ENCODE data around the gene SPATA12. TPM values are rescaled to one million over a fixed set of nuclear protein-coding genes. Genes with fewer than 3 reads are reported as not detected.

The SPATA12 gene
- total RNA-seq, 2 donors from 2014 or later: not detected

GRCh38 chr3:57065588-57065987 is 5.1 kb downstream of the SPATA12 start:
- TF ChIP-seq, protein P1, sequence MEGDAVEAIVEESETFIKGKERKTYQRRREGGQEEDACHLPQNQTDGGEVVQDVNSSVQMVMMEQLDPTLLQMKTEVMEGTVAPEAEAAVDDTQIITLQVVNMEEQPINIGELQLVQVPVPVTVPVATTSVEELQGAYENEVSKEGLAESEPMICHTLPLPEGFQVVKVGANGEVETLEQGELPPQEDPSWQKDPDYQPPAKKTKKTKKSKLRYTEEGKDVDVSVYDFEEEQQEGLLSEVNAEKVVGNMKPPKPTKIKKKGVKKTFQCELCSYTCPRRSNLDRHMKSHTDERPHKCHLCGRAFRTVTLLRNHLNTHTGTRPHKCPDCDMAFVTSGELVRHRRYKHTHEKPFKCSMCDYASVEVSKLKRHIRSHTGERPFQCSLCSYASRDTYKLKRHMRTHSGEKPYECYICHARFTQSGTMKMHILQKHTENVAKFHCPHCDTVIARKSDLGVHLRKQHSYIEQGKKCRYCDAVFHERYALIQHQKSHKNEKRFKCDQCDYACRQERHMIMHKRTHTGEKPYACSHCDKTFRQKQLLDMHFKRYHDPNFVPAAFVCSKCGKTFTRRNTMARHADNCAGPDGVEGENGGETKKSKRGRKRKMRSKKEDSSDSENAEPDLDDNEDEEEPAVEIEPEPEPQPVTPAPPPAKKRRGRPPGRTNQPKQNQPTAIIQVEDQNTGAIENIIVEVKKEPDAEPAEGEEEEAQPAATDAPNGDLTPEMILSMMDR (IDR thresholded peaks at IDR 0.05): no peak
- H3K4me1 ChIP-seq (ENCODE audit: control insufficient read depth in 1 of 2, low read depth in 2 of 2): peaks cover 11 to 28% of the 10 kb centered on the region in 2 donors
- ATAC-seq (ENCODE audit: insufficient number of reproducible peaks, low FRiP score, low read depth) (no peak), DNase-seq (ENCODE audit: low spot score) (no peak)
- no peak overlapping the region for H3K4me3 ChIP-seq
- no peaks in the 10 kb centered on the region for H3K27me3 ChIP-seq (replicated peaks; ENCODE audit: insufficient read depth)
- no peak overlapping the region for H3K27ac ChIP-seq
- no peaks in the 10 kb centered on the region for H3K36me3 ChIP-seq
- no peaks in the 10 kb centered on the region for H3K9me3 ChIP-seq

- H3K9me3 ChIP-seq: no peaks in the 10 kb centered on the region
- ATAC-seq (ENCODE audit: insufficient number of reproducible peaks, low FRiP score, low read depth) (no peak), DNase-seq (ENCODE audit: low spot score) (no peak)
- no peaks in the 10 kb centered on the region for H3K36me3 ChIP-seq
- H3K27ac ChIP-seq: no peak overlapping the region
- no peak overlapping the region for H3K4me3 ChIP-seq
- TF ChIP-seq, protein P1 (IDR thresholded peaks at IDR 0.05): no peak
- peaks cover 11 to 26% of the 10 kb centered on the region in 2 donors for H3K4me1 ChIP-seq (ENCODE audit: control insufficient read depth in 1 of 2, low read depth in 2 of 2)
- no peaks in the 10 kb centered on the region for H3K27me3 ChIP-seq (replicated peaks; ENCODE audit: insufficient read depth)
Measured at GRCh38 chr3:57066471-57066870, 6.0 kb downstream of the SPATA12 start.

DNA sequence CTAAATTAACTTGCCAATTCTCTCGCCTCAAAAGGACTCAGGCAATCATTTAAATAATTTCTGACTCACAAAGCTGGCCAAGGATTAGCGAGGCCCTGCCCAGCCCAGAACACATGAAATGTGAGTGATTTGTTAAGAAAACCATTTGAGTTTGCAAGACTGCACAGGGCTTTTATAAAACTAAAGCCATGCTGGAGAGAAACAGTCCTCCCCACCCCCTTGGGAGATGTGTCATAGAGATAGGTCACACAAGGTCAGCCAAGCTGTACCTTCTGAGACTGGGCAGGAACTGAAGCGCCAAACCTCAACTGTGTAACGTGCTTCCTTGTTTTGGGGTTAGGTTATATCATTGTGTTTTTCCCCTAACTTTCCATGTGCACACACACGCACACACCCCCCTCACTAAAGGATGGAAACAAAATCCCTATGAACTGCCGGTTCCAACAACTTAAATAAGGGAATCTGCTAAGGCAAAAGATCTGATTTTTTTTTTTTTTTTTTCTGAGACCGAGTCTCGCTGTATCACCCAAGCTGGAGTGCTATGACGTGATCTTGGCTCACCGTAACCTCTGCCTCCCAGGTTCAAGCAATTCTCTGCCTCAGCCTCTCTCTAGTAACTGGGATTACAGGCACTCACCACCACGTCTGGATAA is 8.1 kb downstream of the SPATA12 start:
- peak; percentile 80 for ATAC-seq (ENCODE audit: insufficient number of reproducible peaks, low FRiP score, low read depth)
- Histone ChIP-seq H3K9me3 (no peaks in the 10 kb centered on the region), H3K4me1 (ENCODE audit: control insufficient read depth in 1 of 2, low read depth in 2 of 2) (peaks cover 7 to 13% of the 10 kb centered on the region in 2 donors), H3K4me3 (peak overlapping the region; percentile 49), H3K27me3 (replicated peaks; ENCODE audit: insufficient read depth) (no peaks in the 10 kb centered on the region), H3K27ac (peak overlapping the region; percentile 19 to 44), H3K36me3 (no peaks in the 10 kb centered on the region)
- TF ChIP-seq, protein P1 (IDR thresholded peaks at IDR 0.05): no peak
- DNase-seq (ENCODE audit: low spot score): peak; percentile 31

- no peak overlapping the region for H3K27ac ChIP-seq
- DNase-seq (ENCODE audit: low spot score): no peak
- H3K4me3 ChIP-seq: no peak overlapping the region
- H3K9me3 ChIP-seq: no peaks in the 10 kb centered on the region
- peaks cover 7 to 13% of the 10 kb centered on the region in 2 donors for H3K4me1 ChIP-seq (ENCODE audit: control insufficient read depth in 1 of 2, low read depth in 2 of 2)
- H3K27me3 ChIP-seq (replicated peaks; ENCODE audit: insufficient read depth): no peaks in the 10 kb centered on the region
- H3K36me3 ChIP-seq: no peaks in the 10 kb centered on the region
- TF ChIP-seq, protein P1 (IDR thresholded peaks at IDR 0.05): no peak
- ATAC-seq (ENCODE audit: insufficient number of reproducible peaks, low FRiP score, low read depth): no peak
Measured at GRCh38 chr3:57069503-57069902, 9.0 kb downstream of the SPATA12 start.

DNA sequence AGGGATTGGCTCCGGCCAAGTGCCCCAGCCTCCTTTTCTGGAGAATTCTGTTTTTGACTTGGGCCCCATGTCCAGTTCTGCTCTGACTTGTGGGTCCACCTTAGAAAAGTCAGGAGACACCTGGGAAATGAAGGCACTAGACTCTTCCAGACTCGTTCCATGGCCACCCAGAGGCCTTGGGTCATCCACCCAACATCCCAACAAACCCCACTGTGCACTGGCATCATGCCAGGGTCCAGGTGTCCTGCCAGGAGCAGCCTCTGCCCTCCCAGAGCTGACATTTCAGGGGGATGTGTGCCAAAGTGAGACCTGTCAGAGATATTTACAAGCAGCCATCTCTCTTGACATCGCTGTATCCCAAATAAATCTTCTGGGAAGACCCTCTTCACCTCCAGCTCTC is 13.2 kb downstream of the SPATA12 start:
- Histone ChIP-seq H3K9me3 (no peaks in the 10 kb centered on the region), H3K4me3 (no peak overlapping the region), H3K4me1 (ENCODE audit: control insufficient read depth in 1 of 2, low read depth in 2 of 2) (peaks cover 0 to 8% of the 10 kb centered on the region in 2 donors), H3K27me3 (replicated peaks; ENCODE audit: insufficient read depth) (no peaks in the 10 kb centered on the region), H3K27ac (no peak overlapping the region), H3K36me3 (no peaks in the 10 kb centered on the region)
- TF ChIP-seq, protein P1 (IDR thresholded peaks at IDR 0.05): no peak
- no peak for DNase-seq (ENCODE audit: low spot score)
- ATAC-seq (ENCODE audit: insufficient number of reproducible peaks, low FRiP score, low read depth): no peak
